HL-60 (cell line): ENCODE results near the gene NFATC2IP.

Experiments used
- GABPA ChIP-seq: IDR thresholded peaks from 2 replicates; pipeline ENCODE4 v1.6.1; 2012; ENCODE audit warnings: low read depth
- POLR2AphosphoS5 ChIP-seq: IDR thresholded peaks from 2 replicates; pipeline ENCODE4 v1.6.1; 2012; ENCODE audit warnings: low read depth
- SPI1 ChIP-seq: IDR thresholded peaks from 2 replicates; pipeline ENCODE4 v1.6.1; 2012; ENCODE audit warnings: low read depth, mild to moderate bottlenecking, borderline replicate concordance
- TF ChIP-seq, protein P1 (sequence below): IDR thresholded peaks from 2 replicates; pipeline ENCODE4 v1.6.1; 2012; ENCODE audit warnings: low read depth; ENCODE audit not compliant: insufficient replicate concordance
- TF ChIP-seq, protein P2 (sequence below): IDR thresholded peaks from one replicate; pipeline ENCODE4 v1.5.1; 2011; ENCODE audit warnings: low read length, control low read depth, inconsistent platforms; ENCODE audit not compliant: insufficient read depth

DNA sequence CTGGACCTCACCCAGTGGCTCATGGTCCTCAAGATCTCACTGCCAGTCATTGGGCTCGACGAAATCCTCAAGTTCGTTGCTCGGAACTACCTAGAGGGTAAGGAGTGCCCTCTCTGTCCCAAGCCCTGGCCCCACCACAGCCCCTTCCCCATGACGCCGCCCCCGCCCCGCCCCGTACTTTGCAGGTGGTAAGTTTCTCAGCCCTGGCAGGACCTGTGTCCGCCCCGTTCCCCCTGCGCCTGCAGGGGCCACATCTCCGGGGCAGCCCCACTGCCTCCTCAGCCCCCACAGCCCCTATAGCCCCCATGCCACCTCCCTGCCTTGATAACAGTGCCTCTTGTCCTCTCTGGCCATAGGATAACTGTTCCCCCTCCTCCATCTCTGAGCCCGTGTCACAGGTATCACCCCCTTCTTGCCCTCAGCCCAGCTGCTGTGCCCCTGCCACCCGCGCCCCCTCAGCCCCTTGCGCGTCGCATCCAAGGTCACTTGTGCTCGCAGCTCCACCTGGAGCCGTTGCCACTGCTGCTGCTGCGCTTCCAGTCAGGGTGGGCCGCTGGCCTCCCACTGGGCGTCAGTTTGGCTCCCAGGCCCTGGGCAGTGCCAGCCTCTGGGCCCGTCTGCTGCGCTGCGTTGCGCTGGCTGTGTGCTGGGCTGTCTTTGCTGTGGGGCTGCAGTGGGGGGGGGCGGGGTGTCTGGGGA, 47.2 kb upstream of the NFATC2IP start:
- TF ChIP-seq, protein P1, sequence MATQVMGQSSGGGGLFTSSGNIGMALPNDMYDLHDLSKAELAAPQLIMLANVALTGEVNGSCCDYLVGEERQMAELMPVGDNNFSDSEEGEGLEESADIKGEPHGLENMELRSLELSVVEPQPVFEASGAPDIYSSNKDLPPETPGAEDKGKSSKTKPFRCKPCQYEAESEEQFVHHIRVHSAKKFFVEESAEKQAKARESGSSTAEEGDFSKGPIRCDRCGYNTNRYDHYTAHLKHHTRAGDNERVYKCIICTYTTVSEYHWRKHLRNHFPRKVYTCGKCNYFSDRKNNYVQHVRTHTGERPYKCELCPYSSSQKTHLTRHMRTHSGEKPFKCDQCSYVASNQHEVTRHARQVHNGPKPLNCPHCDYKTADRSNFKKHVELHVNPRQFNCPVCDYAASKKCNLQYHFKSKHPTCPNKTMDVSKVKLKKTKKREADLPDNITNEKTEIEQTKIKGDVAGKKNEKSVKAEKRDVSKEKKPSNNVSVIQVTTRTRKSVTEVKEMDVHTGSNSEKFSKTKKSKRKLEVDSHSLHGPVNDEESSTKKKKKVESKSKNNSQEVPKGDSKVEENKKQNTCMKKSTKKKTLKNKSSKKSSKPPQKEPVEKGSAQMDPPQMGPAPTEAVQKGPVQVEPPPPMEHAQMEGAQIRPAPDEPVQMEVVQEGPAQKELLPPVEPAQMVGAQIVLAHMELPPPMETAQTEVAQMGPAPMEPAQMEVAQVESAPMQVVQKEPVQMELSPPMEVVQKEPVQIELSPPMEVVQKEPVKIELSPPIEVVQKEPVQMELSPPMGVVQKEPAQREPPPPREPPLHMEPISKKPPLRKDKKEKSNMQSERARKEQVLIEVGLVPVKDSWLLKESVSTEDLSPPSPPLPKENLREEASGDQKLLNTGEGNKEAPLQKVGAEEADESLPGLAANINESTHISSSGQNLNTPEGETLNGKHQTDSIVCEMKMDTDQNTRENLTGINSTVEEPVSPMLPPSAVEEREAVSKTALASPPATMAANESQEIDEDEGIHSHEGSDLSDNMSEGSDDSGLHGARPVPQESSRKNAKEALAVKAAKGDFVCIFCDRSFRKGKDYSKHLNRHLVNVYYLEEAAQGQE, result no peak
- TF ChIP-seq, protein P2, sequence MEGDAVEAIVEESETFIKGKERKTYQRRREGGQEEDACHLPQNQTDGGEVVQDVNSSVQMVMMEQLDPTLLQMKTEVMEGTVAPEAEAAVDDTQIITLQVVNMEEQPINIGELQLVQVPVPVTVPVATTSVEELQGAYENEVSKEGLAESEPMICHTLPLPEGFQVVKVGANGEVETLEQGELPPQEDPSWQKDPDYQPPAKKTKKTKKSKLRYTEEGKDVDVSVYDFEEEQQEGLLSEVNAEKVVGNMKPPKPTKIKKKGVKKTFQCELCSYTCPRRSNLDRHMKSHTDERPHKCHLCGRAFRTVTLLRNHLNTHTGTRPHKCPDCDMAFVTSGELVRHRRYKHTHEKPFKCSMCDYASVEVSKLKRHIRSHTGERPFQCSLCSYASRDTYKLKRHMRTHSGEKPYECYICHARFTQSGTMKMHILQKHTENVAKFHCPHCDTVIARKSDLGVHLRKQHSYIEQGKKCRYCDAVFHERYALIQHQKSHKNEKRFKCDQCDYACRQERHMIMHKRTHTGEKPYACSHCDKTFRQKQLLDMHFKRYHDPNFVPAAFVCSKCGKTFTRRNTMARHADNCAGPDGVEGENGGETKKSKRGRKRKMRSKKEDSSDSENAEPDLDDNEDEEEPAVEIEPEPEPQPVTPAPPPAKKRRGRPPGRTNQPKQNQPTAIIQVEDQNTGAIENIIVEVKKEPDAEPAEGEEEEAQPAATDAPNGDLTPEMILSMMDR, result no peak
- TF ChIP-seq GABPA, result no peak
- TF ChIP-seq POLR2AphosphoS5, result no peak
- TF ChIP-seq SPI1, result no peak
